SU-DHL-6 (cell line): ENCODE data around the gene B3GALT5.

Experiments used
- H2AFZ ChIP-seq: fragments of 200-600 bp; sonication (generic); 2 replicates; pipeline ENCODE4 v1.6.1; 2014; ENCODE audit warnings: low read depth, mild to moderate bottlenecking, moderate library complexity, mixed read lengths, antibody characterized with exemption, low read length; ENCODE audit not compliant: severe bottlenecking
- H3F3A ChIP-seq: fragments of 200-600 bp; shearing (Covaris generic); 2 replicates; pipeline ENCODE4 v1.6.0; 2016; ENCODE audit warnings: antibody characterized with exemption, mild to moderate bottlenecking; ENCODE audit not compliant: insufficient read depth
- H3K27ac ChIP-seq: fragments of 200-600 bp; sonication (generic); 2 replicates; pipeline ENCODE4 v1.5.1; 2016; ENCODE audit warnings: low read depth, mild to moderate bottlenecking, low read length, moderate library complexity, mixed read lengths
- H3K27me3 ChIP-seq: fragments of 200-600 bp; sonication (generic), shearing (Covaris generic); 2 replicates; pipeline ENCODE4 v1.6.0; 2014; ENCODE audit warnings: mild to moderate bottlenecking, low read length
- H3K36me3 ChIP-seq: fragments of 200-600 bp; sonication (generic); 2 replicates; pipeline ENCODE4 v1.6.1; 2014; ENCODE audit warnings: mild to moderate bottlenecking, low read length, mixed read lengths
- H3K4me2 ChIP-seq: fragments of 300-600, 200-600 bp; shearing (Covaris generic), sonication (generic); 2 replicates; pipeline ENCODE4 v1.6.0; 2014; ENCODE audit warnings: low read length, low read depth, mild to moderate bottlenecking; ENCODE audit not compliant: poor library complexity, severe bottlenecking
- H3K4me3 ChIP-seq: fragments of 200-600 bp; sonication (generic); 2 replicates; pipeline ENCODE4 v1.5.1; 2014; ENCODE audit warnings: antibody characterized with exemption, low read length, mild to moderate bottlenecking, mixed read lengths; ENCODE audit not compliant: insufficient read depth, poor library complexity, severe bottlenecking
- H3K79me2 ChIP-seq: fragments of 200-600 bp; sonication (generic); 2 replicates; pipeline ENCODE4 v1.6.1; 2014; ENCODE audit warnings: mild to moderate bottlenecking, low read length, moderate library complexity; ENCODE audit not compliant: insufficient read depth
- H3K9ac ChIP-seq: fragments of 200-600 bp; sonication (generic); 2 replicates; pipeline ENCODE4 v1.7.0; 2014; ENCODE audit warnings: mild to moderate bottlenecking, low read length
- H3K9me2 ChIP-seq: fragments of 200-600 bp; sonication (generic); replicated peaks from 2 replicates; pipeline ENCODE4 v1.6.1; 2014; ENCODE audit warnings: low read length; ENCODE audit not compliant: insufficient read depth
- H3K9me3 ChIP-seq: fragments of 200-600 bp; sonication (generic); 2 replicates; pipeline ENCODE4 v1.6.1; 2014; ENCODE audit warnings: low read length, mixed read lengths; ENCODE audit not compliant: insufficient read depth
- H4K20me1 ChIP-seq: fragments of 200-600 bp; sonication (generic); 2 replicates; pipeline ENCODE4 v1.6.1; 2014; ENCODE audit warnings: low read depth, mild to moderate bottlenecking, antibody characterized with exemption, low read length, moderate library complexity, mixed read lengths
- EZH2phosphoT487 ChIP-seq: fragments of 200-600 bp; sonication (generic), shearing (Covaris generic); conservative IDR thresholded peaks from 2 replicates; pipeline ENCODE4 v1.6.1; 2018; ENCODE audit warnings: mild to moderate bottlenecking, antibody characterized with exemption, low read length, moderate library complexity, mixed read lengths
- TF ChIP-seq, protein P1 (sequence below): fragments of 200-600 bp; sonication (generic); IDR thresholded peaks from one replicate; pipeline ENCODE4 v1.5.1; 2017; ENCODE audit warnings: antibody characterized with exemption, mild to moderate bottlenecking, low read length, moderate library complexity; ENCODE audit not compliant: insufficient read depth, poor library complexity, severe bottlenecking

B3GALT5 gene

DNA sequence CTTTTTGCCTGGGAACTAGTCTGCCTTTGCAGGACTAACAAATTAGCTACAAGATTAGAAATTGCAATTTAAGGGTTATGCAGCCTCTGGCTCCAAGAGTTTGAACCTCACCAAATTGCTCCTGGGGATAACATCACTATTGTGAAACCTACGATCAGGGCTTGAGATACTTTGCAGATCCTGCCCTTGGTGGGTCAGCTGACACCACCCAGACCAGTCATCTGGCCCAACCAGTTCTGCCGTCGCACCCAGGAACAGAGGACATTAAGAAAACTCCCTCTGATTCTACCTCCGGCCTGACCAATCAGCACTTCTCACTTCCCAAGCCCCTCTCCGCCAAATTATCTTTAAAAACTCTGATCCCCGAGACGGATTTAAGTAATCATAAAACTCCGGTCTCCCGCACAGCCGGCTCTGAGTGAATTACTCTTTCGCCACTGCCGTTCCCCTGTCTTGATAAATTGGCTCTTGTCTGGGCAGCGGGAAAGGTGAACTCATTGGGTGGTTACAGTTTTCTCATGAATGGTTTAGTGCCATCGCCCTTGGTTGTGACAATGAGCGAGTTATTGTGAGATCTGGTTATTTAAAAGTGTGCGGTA is 32.9 kb upstream of the B3GALT5 start:
- Histone ChIP-seq H2AFZ (no peak overlapping the region), H3K4me3 (no peak overlapping the region), H3K4me2 (no peak overlapping the region), H3F3A (no peaks in the 10 kb centered on the region), H3K27ac (no peak overlapping the region), H3K9me3 (no peaks in the 10 kb centered on the region), H3K79me2 (no peaks in the 10 kb centered on the region), H3K9ac (no peak overlapping the region), H3K36me3 (no peaks in the 10 kb centered on the region), H3K9me2 (no peaks in the 10 kb centered on the region), H3K27me3 (no peaks in the 10 kb centered on the region), H4K20me1 (no peaks in the 10 kb centered on the region)
- TF ChIP-seq, protein P1, sequence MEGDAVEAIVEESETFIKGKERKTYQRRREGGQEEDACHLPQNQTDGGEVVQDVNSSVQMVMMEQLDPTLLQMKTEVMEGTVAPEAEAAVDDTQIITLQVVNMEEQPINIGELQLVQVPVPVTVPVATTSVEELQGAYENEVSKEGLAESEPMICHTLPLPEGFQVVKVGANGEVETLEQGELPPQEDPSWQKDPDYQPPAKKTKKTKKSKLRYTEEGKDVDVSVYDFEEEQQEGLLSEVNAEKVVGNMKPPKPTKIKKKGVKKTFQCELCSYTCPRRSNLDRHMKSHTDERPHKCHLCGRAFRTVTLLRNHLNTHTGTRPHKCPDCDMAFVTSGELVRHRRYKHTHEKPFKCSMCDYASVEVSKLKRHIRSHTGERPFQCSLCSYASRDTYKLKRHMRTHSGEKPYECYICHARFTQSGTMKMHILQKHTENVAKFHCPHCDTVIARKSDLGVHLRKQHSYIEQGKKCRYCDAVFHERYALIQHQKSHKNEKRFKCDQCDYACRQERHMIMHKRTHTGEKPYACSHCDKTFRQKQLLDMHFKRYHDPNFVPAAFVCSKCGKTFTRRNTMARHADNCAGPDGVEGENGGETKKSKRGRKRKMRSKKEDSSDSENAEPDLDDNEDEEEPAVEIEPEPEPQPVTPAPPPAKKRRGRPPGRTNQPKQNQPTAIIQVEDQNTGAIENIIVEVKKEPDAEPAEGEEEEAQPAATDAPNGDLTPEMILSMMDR: no peak

DNA sequence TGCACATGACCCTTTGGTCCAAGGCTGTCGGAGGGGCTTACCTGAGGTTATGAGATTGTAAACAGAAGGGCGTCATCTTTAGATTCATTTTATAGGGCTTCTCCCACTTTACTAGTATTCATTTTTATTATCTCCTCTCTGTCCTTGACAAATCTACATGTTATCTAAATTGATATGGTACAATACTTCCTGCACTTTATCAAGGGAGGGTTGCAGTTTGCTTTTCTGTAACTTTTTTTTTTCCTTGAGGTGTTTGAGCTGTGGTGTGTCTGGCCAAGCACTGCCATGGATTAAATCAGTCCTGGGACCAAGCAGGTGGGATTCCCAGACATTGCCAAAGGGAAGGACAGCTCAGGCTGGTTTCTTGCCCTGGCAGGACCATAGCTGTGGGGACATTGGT is 32.0 kb upstream of the B3GALT5 start:
- Histone ChIP-seq H3K9me3 (no peaks in the 10 kb centered on the region), H3K9ac (no peak overlapping the region), H3K27ac (no peak overlapping the region), H3K4me3 (no peak overlapping the region), H4K20me1 (no peaks in the 10 kb centered on the region), H3K79me2 (no peaks in the 10 kb centered on the region), H3F3A (no peaks in the 10 kb centered on the region), H3K36me3 (no peaks in the 10 kb centered on the region), H3K9me2 (no peaks in the 10 kb centered on the region), H3K27me3 (no peaks in the 10 kb centered on the region), H3K4me2 (no peak overlapping the region), H2AFZ (no peak overlapping the region)
- TF ChIP-seq, protein P1: no peak
- TF ChIP-seq EZH2phosphoT487: no peak

DNA sequence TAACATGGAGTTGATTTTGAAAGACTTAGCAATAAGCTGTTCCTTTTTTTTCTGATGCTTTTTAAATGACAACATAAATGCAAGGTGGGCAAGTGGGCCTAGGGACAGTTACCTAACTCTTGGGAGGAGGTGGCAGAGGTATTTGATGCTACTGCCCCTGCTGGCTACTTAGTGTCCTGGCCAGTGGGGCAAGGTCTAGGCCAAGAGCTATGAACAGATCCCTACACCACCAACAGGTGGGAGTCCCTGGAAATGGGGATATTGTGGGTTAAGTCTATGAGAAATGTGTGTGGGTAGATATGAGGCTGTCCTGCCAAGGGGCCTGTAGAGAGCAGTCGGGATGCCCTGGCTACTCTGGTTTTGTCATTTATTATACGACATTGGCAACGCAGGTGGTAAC is 31.3 kb upstream of the B3GALT5 start:
- no peaks in the 10 kb centered on the region for H3K27me3 ChIP-seq

More for the DNA sequence above, 31.3 kb upstream of the B3GALT5 start:
- no peaks in the 10 kb centered on the region for H3F3A ChIP-seq
- no peak overlapping the region for H3K27ac ChIP-seq
- H3K4me3 ChIP-seq: no peak overlapping the region
- no peaks in the 10 kb centered on the region for H4K20me1 ChIP-seq
- no peaks in the 10 kb centered on the region for H3K36me3 ChIP-seq
- H3K4me2 ChIP-seq: no peak overlapping the region
- H2AFZ ChIP-seq: no peak overlapping the region
- H3K9me2 ChIP-seq: no peaks in the 10 kb centered on the region
- H3K9me3 ChIP-seq: no peaks in the 10 kb centered on the region
- TF ChIP-seq, protein P1: no peak
- TF ChIP-seq EZH2phosphoT487: no peak
- no peaks in the 10 kb centered on the region for H3K79me2 ChIP-seq
- H3K9ac ChIP-seq: no peak overlapping the region
